GM19025 (cell line): ENCODE results near the gene NAA40.

Source experiments
- ATAC-seq: cut with Tn5 transposase; IDR thresholded peaks from one replicate; pipeline ENCODE4 v1.9.1; 2021; ENCODE audit warnings: mild to moderate bottlenecking, low read depth, moderate library complexity; ENCODE audit not compliant: unreplicated experiment

Gene NAA40

DNA sequence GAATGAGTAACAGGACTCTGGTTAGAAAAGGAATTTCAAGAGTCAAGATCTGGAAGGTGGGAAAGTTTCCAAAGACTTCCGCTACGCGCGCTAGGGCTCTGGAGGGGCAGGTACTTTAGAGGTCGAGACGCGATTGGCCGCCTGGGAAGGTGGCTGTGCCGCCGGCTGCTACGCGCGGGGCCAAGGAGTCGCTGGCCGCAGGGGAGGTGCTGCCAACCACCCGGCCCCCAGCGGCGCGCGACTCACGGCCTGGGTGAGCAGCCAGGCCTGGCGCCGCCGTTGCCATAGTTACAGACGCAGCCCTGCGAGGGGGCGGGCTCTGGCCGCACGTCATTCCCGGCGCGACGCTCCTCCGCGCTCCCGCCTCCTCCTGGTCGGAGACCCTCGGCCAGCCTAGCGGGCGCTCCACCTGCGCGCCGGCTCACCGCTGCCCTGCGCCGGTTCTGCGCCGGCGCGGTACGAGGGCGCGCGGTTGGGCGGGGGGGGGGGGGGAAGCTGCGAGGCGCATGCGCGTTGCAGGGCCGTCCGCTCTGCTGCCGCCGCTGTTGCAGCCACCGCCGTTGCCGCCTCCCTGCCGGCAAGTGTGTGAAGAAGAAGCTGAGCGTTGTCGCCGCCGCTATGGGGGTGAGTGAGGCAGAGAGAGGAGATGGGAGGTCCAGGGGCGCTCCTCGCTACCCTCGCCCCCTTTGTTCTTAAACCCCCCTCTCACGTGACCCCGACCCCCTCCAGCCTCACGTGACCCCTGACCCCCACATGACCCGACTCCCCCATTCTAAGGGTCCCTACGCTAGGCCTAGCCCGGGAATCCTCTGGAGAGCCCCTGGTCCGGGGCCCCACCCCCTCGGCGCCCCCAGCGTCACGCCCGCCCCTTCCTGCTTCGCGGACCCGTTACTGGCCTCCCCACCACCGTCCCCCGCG is at the start of gene NAA40:
NAA40 (plus strand) TSS at position 524 of the 918 bp plus-strand sequence; CDS start at position 619, 95 bp downstream.
- peak; percentile 93 for ATAC-seq

DNA sequence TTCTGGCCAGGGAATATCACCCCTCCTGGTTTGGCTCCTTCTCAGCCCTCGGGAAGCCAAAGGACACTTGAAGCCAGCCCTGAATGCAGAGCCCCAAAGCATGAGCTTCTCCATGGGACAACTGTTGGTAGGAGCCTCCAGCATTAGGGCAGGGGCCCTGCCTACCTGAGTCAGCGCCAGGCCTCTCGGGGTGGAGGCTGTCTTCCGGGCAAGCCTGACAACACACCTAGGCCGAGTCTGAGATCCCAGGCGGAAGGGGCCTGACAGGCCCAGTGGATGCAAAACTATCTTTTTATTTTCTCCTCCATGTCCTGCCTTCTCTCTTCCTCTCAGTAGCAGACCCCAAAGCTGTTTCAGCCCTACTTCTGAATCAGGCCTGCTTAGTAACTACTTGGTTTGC is 49.5 kb upstream of the NAA40 start:
- ATAC-seq = no peak

DNA sequence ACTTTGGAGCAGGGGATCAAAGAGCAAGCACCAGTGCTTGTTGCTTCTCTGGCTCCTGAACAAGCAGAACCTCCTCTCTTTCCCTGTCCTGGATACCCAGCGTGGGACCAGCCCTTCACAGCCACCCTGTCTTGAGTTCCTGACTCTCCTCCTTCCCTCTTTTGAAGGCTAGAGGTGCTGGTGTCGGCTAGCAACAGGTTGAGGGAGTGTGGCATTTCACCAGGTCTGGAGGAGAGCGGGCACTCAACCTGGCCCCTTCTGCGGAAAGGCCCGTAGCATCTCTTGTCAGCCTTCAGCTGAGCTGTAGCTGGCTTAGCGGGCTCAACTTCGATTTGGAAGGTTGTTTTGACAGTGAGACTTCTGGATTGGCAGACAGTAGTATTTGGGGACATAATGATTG is 48.4 kb upstream of the NAA40 start:
- ATAC-seq = no peak

DNA sequence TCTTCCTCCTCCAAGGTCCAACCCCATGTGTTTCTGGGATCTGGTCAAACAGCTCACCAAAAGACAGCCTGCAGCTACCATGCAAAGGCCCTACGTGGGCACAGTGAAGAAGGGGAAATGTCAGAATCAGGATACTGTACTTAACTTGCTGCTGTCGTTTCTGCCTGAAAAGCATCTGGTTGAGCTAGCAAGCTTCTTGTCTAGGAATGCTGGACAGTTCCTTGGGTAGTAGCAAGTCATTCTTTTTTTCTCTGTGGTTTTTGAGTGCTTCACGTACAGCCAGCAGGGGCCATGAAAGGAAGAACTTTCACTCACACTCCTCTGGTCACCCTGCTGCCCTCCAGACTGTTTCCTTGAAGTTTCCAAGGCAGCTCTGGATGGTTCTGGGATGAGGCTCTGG is 46.6 kb upstream of the NAA40 start:
- ATAC-seq = no peak

DNA sequence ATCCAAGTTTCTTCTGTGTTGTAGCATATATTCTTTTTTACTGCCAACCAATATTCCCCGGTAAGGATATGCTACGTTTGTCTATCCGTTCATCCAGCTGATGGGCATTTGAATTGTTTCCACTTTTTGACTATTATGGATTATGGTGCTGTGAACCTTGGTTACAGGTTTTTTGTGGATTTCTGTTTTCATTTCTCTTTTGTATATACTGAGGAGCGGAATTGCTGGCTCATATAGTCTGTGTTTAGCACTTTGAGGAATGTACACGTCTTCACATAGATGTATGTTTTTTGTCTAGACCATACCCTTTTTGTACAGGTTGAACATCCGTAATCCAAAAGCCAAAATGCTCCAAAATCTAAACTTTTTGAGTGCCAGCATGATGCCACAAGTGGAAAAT is 45.4 kb upstream of the NAA40 start:
- ATAC-seq = no peak

DNA sequence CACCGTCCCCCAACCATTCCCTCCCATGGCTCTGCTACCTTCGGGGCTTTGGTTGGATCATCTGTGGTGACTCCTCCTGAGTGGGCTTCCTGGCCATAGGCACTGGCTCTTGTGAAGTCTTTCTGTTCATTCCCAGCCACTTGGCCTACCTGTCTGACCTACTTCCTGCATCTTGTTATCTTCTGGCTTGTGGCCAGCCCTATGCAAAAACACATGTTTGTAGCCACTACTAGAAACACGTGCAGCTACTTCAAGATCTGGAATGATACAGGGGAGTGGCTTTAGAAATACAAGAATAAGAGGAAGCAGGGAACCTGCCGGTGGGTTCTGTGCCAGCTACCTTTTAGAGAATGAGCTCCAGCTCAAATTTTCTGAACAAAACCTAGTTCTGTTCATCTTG is 42.7 kb upstream of the NAA40 start:
- ATAC-seq = no peak

DNA sequence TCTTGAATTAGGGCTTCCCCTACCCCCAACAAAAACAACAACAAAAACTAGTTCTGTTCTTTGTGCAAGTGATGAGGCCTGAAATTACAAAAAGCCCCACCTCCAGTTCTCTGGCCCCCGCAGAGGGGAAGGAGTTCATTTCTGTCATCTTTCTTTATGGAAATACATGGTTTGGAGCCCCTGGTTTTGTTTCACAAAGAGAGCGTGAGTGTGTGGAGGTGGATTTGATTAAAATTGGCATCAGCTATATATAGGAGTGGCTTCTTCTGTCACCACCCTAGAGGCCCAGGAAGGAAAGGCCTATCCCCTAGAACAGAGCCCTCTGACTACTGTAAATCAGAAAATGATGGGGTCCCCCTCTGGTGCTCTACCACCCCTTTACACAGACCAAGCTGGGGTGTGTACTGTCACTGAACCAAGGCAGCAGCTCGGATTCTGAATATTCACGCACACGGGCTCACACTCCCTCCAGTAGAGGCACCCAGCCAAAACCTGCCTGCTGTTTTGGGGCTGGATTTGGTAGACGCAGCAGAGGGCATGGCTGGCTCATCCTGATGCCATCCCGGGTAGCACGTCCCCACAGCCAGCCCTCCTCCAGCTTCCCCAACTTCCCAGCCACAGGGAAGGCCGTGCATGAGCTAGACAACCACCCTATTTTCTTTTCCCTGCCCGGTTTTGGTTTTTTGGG is 41.2 kb upstream of the NAA40 start:
- ATAC-seq = no peak

DNA sequence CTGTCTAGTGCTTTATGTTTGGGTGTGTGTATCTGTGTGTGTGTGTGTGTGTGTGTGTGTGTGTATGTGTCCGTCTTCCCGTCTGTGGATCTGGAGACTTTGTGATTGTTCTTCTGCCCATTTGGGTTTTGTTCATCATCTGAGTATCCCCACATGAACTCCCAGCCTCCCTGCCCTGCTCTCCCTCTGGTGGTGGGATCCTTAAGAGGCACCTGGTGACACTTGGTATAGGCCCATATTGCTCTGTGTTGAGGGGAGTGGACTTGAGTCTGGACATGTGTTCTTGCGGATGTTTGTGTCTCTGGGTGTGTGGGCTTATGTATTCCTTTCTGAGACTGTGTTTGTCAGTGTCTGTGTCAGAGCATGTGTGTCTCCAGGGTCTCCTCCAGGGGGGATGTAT is 37.1 kb upstream of the NAA40 start:
- no peak for ATAC-seq

DNA sequence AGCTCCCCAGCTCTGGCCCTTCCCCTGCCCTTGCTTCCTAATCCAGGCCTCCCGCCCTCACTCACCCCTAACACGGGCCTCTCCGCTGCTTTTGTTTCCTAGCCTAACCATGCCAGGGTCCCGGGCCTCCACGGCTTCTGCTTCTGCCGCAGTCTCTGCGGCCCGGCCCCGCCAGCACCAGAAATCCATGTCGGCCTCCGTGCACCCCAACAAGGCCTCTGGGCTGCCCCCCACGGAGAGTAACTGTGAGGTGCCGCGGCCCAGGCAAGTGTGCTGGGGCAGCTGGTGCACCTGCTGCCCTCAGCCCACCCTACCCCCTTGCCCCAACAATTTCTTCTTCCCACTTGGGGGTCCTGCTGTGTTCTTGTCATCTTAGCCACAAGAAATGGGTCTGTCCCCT is 34.9 kb upstream of the NAA40 start:
- no peak for ATAC-seq

DNA sequence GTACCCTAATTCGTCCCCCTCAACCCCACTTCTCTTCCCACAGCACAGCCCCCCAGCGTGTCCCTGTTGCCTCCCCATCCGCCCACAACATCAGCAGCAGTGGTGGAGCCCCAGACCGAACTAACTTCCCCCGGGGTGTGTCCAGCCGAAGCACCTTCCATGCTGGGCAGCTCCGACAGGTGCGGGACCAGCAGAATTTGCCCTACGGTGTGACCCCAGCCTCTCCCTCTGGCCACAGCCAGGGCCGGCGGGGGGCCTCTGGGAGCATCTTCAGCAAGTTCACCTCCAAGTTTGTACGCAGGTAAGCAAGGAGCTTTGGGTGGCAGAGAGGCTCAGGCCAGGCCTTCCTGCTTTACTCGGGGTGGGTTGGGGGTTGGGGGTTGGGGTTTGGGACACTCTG is 34.1 kb upstream of the NAA40 start:
- no peak for ATAC-seq

DNA sequence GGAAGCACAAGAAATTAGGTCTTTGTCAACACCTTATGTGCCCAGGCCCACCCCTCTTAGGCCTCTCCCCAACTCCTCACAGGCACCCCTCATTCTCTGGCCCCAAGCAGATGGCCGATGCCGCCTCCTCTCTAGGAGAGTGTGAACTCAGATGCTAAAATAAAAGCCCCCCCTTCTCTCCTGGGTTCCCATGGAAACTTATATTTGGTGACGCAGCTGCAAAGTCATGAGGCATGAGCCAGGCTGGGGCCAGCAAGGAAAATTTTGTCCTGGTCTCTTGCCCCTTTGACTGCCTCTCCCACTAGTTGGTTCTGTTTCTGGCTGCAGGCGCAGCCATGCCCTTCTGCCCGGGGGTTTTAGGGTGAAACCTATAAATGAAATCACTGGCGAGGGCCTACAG is 33.6 kb upstream of the NAA40 start:
- no peak for ATAC-seq

DNA sequence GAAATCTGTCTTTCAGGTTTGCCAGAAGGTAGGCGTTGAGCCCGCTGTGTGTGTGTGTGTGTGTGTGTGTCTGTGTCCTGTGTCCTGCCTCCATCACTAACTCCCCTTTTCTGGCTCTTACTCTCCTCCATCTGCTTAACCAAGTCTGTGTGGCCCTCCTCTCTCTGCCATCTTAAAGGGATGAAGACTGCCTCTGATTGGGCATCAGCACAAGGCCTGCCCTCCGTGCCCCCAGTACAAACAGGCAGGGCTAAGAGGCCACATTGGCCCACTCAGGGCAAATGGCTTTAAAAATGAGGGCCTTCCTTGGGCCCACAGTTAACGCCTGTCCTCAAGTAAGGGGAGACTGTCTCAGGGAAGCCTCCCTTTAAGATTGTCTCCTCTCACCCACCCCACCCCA is 32.7 kb upstream of the NAA40 start:
- no peak for ATAC-seq

DNA sequence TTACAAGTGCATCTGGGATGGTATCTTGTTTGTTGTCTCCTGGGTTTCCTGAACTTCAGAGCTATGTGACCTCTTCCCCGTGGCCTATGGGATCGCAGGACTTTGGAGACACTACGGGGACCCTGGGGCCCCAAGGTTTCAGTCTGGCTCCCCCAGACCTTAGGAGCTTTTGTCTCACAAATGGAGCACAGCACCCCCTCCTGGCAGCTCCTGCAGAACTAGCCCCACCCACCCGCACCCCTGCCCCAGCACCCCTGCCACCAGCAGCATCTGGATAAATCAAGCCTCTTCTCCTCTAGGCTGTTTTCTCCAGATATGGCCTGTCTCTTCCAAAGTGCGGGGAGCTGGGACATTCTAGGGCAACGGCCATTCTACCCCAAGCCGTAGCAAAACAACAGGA is 32.2 kb upstream of the NAA40 start:
- no peak for ATAC-seq

DNA sequence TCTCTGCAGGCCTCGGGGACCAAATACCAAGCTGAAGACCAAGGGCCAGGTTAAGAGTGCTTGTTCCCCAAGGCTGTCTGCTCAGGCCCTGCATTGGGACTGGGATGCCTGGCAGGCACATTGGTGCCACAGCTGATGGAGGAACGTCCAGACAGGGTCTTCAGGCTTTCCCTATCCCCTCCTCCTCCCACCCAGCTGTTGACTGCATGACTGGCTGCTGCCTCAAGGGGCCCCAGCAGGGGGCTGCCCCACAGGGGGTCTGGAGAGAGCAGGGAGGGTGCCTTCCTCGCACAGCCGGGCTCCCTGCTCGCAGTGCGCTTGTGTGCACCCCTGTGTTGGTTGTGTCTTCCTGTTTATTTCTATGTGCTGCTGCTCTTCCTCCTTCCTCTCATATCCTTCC is 31.7 kb upstream of the NAA40 start:
- no peak for ATAC-seq

DNA sequence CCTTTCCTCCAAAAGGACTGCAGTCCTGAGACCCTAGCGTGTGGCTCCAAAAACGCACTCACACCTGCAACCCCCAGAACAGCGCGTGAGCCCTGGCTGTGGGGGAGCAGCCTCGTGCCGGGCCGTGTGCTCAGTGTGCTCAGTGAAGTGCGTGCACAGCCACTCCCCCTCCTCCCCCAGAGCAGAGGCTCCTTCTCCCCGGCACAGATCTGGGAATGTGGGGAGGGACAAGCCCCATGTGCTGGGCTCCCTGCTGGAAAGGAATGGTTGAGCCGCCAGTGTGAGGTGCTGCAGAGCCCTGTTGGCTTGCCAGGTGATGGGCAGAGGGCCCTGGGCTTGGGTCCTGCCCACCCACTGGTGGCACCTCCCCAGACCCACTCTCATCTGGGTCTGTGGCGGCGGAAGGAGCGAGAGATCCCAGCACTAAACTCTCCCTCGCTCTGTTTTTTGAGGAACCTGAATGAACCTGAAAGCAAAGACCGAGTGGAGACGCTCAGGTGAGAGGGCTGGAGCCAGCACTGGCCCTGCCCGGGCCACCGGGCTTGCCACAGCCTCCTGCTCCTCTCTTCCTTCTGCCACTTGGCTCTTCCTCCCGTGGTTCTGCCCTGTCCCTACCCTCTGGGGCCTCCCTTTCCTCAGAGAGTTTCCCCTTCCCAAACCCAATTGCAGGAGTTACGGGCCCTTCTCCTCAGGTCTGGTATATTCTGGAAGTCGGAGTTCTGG is 30.8 kb upstream of the NAA40 start:
- no peak for ATAC-seq

DNA sequence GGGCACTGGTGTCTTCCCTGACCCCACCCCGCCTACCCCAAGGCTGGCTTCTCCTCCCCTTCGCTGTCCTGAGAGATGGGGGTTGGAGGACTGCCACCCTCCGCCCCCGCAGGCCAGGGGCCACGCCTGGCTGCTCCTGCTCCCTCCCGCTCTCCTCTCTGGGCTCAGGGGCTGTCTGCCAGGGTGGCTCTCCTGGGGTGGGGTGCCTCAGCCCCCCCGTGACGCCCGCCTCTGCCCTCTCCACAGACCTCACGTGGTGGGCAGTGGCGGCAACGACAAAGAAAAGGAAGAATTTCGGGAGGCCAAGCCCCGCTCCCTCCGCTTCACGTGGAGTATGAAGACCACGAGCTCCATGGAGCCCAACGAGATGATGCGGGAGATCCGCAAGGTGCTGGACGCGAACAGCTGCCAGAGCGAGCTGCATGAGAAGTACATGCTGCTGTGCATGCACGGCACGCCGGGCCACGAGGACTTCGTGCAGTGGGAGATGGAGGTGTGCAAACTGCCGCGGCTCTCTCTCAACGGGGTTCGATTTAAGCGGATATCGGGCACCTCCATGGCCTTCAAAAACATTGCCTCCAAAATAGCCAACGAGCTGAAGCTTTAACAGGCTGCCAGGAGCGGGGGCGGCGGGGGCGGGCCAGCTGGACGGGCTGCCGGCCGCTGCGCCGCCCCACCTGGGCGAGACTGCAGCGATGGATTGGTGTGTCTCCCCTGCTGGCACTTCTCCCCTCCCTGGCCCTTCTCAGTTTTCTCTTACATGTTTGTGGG is 30.0 kb upstream of the NAA40 start:
- ATAC-seq = no peak

DNA sequence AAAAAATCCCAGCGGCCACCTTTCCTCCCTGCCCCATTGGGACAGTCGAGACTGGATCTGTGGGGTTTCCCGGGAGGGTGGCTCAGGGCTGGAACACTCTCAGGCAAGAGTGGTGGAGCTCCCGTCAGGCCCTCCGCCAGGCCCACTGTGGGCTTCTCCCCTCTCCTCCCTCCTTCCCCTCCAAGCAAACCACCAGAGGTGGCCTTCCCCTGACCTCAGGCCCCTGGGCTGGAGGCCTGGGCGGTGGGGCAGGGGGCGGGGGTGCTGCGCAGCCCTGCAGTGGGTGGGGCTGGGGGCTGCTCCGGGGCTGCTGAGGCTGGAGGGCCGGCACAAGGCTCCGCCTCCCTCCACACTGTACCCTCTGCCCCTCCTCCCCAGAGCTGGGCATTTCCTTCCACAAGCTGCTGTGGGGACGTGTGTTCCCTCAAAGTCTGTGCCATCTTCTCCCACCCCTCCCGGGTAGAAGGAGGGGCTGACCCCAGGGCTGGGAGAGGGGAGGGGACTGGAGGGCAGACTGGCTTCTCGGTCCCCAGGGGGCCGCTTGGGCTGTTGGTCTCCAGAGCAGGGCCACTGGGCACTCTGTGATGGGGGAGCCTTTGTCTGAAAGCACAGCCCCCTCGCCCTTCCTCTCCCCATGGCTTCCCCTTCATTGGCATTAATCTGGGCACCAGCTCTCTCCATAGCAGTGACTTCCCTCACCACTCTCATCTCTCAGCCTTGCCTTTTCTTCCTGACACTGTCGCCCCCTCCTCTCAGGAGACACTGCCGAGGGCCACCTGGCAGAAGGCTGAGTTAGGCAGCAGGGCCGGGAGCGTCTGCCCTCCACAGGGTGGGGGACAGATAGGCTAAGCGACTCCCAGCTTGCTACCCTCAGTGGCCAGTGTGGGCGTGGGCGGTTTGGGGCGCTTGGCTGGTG is 29.0 kb upstream of the NAA40 start:
- no peak for ATAC-seq

DNA sequence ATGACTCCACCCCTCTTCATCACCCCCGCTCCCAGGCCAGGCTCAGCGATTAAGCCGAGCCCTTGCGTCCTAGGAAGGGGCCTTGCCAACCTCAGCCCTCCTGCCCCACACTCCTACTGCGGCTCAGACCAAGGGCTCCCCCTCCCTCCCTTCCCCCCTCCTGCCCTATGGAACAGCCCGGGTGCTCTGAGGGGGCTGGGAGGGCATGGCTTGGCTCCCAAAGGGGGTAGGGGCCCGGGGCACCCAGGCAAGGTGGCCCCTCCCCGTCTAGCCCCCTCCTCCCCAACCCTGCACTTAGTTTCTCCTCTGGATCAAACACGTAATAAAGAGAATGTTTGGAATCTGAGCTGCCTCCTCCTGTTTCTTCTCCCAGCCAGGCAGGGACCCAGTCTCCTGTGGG is 28.1 kb upstream of the NAA40 start:
- ATAC-seq = no peak

DNA sequence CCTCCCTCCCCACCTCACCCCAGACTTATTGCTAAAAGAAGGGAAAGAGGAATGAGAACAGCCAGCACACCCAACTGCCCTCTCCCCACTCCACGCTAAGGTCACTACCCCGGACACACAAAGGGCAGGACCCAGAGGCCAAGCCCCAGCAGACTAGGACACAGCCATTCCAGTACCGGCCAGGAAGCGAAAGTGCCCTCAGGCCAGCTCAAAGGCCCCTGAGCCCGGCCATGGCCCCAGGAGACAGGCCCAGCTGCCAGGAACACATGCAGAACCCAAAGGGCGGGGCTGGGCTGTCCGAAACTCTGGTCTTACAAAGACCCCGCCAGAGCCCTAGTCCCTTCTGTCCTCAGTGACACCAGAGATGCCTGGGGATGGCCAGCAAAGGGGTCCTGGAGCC is 27.4 kb upstream of the NAA40 start:
- ATAC-seq = no peak

DNA sequence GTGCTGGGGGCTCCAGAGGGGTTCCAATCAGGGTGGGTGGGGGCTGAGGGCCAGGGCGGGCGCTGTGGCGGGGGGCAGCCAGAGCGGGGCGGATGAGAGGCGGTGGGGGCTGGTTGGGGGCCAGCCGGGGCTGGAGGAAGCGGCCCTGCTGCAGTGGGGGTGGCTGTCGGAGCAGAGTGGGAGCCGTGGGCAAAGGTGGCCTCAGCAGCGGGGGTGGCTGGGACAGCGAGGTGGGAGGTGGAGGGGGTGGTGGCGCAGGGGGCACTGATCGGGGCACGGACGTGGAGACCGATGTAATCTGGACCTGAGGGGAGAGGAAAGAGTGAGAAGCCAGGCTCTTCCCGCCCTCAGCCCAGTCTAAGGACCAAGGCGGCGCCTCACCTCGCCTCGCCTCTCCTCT is 26.9 kb upstream of the NAA40 start:
- no peak for ATAC-seq
